Measurements from ENCODE around the gene CCBE1. TPM values are rescaled to one million over a fixed set of nuclear protein-coding genes. Genes with fewer than 3 reads are reported as not detected.

Gene CCBE1
- total RNA-seq, 4 donors from 2014 or later = 1.3 to 30.2 (median 8.0) TPM

DNA sequence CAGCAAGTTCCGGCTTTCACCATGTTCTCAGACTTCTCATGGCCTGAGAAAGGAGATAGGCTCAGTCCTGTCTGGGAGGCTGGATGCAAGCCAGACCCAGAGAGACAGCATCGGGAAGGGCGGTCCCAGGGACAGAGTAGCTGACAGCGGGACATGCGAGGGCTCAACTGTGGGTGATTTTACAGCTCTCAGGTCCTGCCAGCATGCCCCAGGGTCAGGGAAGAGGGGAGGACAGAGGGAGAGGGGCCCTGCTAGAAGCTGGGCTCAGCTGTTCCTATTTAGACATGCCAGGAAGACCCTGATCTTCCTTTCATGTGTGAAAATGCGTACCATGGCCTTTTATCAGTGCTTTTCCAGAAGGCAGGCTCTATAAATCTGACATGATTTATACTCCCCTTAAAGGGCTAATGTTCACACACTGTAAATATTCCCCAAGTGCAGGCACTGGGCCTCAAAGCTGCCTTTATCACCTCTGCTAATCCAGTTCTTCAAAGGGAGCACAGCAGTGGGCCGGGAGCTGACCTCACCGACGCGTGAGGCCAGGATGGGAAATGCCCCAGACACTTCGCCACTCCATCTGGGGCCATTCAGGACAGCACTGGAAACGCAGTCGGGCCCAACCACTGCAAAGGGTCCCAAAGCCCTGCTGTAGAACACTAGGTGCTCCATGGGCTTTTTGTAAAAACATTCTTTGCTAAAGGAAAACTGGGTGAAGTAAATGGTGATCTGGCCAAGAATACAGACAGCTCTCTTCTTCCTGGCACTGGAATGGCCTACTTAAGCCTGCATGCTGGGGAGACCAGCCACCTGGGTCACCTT lies 242.1 kb downstream of the CCBE1 start:
- no peak for DNase-seq (ENCODE audit: low spot score)
- ATAC-seq (ENCODE audit: low FRiP score) = no peak
- TF ChIP-seq, protein P1, sequence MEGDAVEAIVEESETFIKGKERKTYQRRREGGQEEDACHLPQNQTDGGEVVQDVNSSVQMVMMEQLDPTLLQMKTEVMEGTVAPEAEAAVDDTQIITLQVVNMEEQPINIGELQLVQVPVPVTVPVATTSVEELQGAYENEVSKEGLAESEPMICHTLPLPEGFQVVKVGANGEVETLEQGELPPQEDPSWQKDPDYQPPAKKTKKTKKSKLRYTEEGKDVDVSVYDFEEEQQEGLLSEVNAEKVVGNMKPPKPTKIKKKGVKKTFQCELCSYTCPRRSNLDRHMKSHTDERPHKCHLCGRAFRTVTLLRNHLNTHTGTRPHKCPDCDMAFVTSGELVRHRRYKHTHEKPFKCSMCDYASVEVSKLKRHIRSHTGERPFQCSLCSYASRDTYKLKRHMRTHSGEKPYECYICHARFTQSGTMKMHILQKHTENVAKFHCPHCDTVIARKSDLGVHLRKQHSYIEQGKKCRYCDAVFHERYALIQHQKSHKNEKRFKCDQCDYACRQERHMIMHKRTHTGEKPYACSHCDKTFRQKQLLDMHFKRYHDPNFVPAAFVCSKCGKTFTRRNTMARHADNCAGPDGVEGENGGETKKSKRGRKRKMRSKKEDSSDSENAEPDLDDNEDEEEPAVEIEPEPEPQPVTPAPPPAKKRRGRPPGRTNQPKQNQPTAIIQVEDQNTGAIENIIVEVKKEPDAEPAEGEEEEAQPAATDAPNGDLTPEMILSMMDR (IDR thresholded peaks at IDR 0.05) = no peak

DNA sequence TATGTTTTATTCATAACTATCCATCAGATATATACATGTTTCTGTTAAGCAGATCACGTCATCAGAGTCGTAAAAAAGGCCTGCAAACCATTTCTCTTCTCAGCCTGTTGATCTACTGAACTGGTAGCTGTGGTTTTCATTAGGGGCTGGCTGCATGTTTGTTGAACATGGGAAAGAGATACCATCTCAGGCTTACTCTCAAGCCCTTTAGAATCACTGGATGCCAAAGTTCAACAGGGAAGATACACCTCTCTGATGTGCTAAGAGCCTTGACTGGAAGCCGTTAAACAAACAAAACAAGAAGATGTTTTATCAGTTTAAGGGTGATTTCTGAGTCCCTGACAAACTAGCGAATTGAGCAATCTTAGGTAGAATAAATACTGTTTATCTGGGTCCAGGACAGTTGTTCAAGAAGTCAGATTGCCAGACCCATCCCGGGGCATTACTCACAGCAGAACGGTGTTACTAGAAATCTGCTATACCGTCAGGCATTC lies 243.7 kb downstream of the CCBE1 start:
- ATAC-seq (ENCODE audit: low FRiP score) = peak; percentile 45
- TF ChIP-seq, protein P1 (IDR thresholded peaks at IDR 0.05) = no peak
- DNase-seq (ENCODE audit: low spot score) = no peak

DNA sequence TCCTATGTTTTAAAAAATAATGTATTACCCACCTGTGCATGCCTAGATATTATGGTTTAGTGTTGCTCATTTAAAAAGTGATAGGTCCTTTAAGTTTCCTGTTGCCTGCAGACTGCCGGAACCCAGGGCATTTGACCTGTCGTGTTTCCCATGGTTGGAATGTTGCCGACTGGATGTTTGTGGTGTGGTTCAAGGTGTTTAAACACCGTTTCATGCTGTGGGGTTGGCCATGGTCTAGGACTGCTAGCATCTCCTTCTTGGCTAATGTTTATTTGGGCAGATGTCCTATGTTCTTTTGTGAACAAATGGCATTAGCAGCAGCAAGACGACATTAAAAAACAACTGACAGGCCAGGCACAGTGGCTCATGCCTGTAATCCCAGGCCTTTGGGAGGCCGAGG lies 245.3 kb downstream of the CCBE1 start:
- TF ChIP-seq, protein P1 (IDR thresholded peaks at IDR 0.05) = no peak
- no peak for DNase-seq (ENCODE audit: low spot score)
- ATAC-seq (ENCODE audit: low FRiP score) = no peak

DNA sequence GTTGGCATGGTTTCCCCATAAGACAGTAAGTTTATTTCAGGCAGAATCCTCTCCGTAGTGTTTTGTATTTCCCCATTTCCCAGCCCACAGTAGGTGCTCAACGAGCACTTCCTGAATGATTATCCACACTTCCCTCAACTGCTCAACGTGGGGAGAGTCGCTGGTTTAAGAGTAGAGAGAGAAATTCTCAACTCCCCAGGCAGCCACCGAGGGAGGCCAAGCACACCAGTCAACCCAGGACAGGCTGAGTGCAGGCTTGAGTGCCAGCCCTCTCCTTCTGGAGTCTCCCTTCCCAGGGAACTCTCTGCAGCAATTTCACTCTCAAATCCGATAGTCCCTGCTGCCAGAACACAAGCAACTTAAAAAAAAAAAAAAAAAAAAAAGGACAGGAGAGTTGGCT lies 246.2 kb downstream of the CCBE1 start:
- no peak for ATAC-seq (ENCODE audit: low FRiP score)
- DNase-seq (ENCODE audit: low spot score) = no peak
- TF ChIP-seq, protein P1 (IDR thresholded peaks at IDR 0.05) = no peak

DNA sequence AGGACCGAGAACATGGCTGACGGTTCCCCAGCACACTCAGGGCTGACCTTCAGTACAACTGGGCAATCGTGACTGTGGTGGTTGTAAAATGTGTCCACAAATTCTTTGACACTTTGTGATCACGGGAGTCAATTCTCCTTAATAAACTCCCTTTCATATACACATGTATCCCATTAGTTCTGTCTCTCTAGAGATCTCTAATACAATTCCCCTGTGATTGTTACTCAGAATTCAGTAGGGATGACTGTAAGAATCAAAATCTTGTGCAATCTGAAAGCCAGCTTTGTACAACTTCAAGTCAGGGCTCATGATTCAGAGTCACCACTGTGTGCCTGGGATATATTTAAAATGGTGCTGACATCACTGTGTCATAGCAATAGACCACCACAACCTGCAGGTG lies 248.7 kb downstream of the CCBE1 start:
- no peak for ATAC-seq (ENCODE audit: low FRiP score)
- TF ChIP-seq, protein P1 (IDR thresholded peaks at IDR 0.05) = no peak
- no peak for DNase-seq (ENCODE audit: low spot score)

DNA sequence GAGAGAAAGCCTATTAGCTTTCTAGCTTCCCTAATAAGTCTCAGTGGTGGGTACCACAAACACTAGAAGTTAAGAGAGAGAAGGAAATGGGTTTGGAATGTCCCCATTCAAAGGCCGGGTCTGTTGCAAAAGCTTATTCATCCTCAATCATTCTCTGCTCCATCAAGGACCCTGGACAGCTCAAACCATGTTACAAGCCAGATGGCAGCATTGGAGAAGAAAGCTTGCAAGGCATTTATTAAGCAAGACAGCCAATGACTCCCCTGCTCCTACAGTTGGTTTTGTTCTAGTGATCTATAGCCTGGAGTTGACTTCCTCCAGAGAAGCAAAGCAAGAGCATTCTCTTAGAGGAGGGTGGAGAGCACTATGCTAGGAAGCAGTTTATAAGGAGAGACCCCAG lies 251.2 kb downstream of the CCBE1 start:
- ATAC-seq (ENCODE audit: low FRiP score) (no peak), DNase-seq (ENCODE audit: low spot score) (no peak)
- TF ChIP-seq, protein P1 (IDR thresholded peaks at IDR 0.05) = no peak

Measured in omental fat pad (tissue), 4 donors.